Mesothelial cell of epicardium (in vitro differentiated cells): ENCODE results near the gene ADAMTS12. TPM values are rescaled to one million over a fixed set of nuclear protein-coding genes. Genes with fewer than 3 reads are reported as not detected.

Experiments used
- DNase-seq, 2 experiments: peaks; one replicate each; pipeline ENCODE4 v3.0.0; 2021; ENCODE audit warnings: low spot score in 2 of 2; ENCODE audit not compliant: unreplicated experiment in 2 of 2
- H3K27ac Mint-ChIP-seq: 2 replicates; pipeline ENCODE4 v1.8.0; 2021; ENCODE audit warnings: mixed read lengths
- H3K27me3 Mint-ChIP-seq: 2 replicates; pipeline ENCODE4 v1.8.0; 2021; ENCODE audit warnings: low read depth, mixed read lengths
- H3K36me3 Mint-ChIP-seq: 2 replicates; pipeline ENCODE4 v1.8.0; 2021; ENCODE audit warnings: mixed read lengths
- H3K4me1 Mint-ChIP-seq: 2 replicates; pipeline ENCODE4 v1.8.0; 2021; ENCODE audit warnings: mixed read lengths
- H3K4me3 Mint-ChIP-seq: 2 replicates; pipeline ENCODE4 v1.8.0; 2021; ENCODE audit warnings: mild to moderate bottlenecking, moderate library complexity, mixed read lengths
- H3K9me3 Mint-ChIP-seq: 2 replicates; pipeline ENCODE4 v1.8.0; 2021; ENCODE audit warnings: mixed read lengths
- total RNA-seq: library from RNA; stranded (reverse); gene quantifications from 3 replicates; pipeline ENCODE4 v1.2.1, GENCODE V29; 2021
- TF ChIP-seq, protein P1 (sequence below): fragments of 200-600 bp; sonication (generic); IDR thresholded peaks from one replicate; pipeline ENCODE4 v1.5.0; 2021; ENCODE audit warnings: antibody characterized with exemption; ENCODE audit not compliant: unreplicated experiment

Gene ADAMTS12
- total RNA-seq, 1 donor from 2014 or later: 14.0 TPM

DNA sequence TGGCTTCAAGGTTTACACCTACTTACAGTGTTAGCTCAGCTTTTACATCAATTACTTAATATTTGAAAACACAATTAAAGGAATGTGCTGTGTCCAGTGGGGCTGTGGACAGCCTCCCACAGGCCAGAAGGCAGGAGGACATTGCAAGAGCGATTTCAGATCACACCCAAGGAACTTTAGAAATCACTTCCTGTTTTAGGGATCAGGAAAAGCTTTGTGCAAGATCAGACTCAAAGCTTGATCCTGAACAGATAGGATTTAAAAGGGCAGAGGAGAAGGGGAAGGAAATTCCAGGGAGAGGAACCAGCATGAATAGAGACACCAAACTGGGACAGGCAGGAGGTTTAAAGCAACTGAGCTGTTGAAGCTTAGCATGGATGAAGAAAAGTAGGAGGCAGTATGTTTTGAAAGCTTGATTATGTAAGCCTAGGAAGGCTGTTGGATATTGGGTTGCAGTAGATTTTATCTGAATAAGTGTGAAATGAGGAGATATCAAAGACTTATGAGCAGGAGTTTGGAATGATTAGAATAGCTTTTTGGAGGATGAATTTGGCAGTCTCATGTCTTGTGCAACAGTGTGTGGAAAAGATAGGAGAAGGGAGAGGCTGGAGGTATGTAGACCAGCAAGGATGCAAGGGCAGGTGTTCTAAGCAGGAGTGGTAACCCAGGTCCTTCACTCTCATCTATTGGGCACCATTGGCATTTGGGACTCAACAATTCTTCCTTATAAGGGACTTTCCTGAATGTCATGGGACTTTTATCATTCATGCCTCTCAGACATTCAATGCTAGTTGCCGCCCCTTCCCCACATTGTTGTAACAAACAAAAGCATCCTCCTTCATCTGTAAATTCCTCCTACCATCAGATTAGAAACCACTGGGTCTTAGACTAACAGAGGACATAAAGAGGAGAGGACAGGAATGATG is 327.5 kb downstream of the ADAMTS12 start:
- no peak for DNase-seq
- no peaks in the 10 kb centered on the region for H3K36me3 Mint-ChIP-seq
- peaks cover 5% of the 10 kb centered on the region for H3K4me1 Mint-ChIP-seq
- no peak overlapping the region for H3K4me3 Mint-ChIP-seq
- no peaks in the 10 kb centered on the region for H3K27me3 Mint-ChIP-seq
- no peak overlapping the region for H3K27ac Mint-ChIP-seq
- TF ChIP-seq, protein P1, sequence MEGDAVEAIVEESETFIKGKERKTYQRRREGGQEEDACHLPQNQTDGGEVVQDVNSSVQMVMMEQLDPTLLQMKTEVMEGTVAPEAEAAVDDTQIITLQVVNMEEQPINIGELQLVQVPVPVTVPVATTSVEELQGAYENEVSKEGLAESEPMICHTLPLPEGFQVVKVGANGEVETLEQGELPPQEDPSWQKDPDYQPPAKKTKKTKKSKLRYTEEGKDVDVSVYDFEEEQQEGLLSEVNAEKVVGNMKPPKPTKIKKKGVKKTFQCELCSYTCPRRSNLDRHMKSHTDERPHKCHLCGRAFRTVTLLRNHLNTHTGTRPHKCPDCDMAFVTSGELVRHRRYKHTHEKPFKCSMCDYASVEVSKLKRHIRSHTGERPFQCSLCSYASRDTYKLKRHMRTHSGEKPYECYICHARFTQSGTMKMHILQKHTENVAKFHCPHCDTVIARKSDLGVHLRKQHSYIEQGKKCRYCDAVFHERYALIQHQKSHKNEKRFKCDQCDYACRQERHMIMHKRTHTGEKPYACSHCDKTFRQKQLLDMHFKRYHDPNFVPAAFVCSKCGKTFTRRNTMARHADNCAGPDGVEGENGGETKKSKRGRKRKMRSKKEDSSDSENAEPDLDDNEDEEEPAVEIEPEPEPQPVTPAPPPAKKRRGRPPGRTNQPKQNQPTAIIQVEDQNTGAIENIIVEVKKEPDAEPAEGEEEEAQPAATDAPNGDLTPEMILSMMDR: no peak
- H3K9me3 Mint-ChIP-seq: no peaks in the 10 kb centered on the region

DNA sequence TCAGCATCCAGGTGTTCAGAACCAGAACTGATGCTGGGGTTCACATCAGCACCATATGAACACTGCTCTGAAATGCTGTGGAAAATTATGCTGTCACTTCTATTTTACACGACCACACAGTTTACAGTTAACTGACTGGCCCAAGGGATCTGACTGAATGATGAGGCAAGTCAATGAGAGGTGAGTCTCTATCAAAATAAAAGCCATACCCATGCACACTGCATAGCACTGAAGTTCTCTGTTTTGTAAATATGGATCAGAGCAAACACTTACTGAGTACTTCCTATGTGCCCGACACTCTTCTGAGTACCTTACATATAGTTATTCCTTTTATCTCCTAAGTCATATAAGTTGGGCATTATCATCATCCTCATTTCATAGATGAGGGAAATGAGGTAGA is 328.3 kb downstream of the ADAMTS12 start:
- no peaks in the 10 kb centered on the region for H3K9me3 Mint-ChIP-seq
- no peaks in the 10 kb centered on the region for H3K36me3 Mint-ChIP-seq
- H3K4me3 Mint-ChIP-seq: no peak overlapping the region
- H3K4me1 Mint-ChIP-seq: peaks cover 5% of the 10 kb centered on the region
- no peak for DNase-seq
- no peak overlapping the region for H3K27ac Mint-ChIP-seq
- H3K27me3 Mint-ChIP-seq: no peaks in the 10 kb centered on the region
- TF ChIP-seq, protein P1: no peak

DNA sequence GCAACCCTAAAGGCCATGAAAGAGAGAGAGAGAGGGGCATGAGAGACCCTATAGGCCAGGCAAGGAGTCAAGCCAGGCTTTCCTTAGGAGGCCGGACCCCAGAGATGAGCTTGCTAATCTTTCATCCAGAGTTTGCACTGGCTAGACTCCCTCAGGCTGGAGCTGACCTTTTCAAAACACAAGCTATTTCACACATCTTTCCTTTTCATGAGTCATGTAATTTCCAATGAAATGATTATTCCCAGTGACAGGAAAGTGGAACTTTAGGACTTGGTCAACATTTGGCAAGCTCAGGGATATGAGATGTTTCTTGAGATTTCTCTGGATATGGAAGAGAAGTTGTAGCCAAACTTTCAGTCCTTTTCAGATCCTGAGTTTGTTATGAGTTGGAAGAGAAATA is 333.3 kb downstream of the ADAMTS12 start:
- H3K4me3 Mint-ChIP-seq: no peak overlapping the region
- DNase-seq: no peak

DNA sequence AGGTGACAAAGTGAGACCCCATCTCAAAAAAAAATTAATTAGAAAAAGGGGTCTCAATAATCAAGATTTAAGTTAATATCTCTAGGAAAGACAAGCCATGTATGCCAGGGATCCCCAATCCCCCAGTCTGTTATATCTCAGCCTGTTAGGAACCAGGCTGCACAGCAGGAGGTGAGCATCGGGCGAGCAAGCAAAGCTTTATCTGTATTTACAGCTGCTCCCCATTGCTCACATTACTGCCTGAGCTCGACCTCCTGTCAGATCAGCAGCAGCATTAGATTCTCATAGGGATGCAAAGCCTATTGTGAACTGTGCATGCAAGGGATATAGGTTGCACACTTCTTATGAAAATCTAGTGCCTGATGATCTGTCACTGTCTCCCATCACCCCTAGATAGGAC is 334.2 kb downstream of the ADAMTS12 start:
- Mint-ChIP-seq H3K27ac (no peak overlapping the region), H3K36me3 (peaks cover 3% of the 10 kb centered on the region), H3K4me3 (no peak overlapping the region), H3K4me1 (peaks cover 5% of the 10 kb centered on the region), H3K27me3 (no peaks in the 10 kb centered on the region), H3K9me3 (peaks cover 4% of the 10 kb centered on the region)
- TF ChIP-seq, protein P1: no peak
- DNase-seq: no peak

More for the DNA sequence above, 333.3 kb downstream of the ADAMTS12 start:
- H3K9me3 Mint-ChIP-seq: no peaks in the 10 kb centered on the region
- H3K27me3 Mint-ChIP-seq: no peaks in the 10 kb centered on the region
- H3K27ac Mint-ChIP-seq: no peak overlapping the region
- peaks cover 5% of the 10 kb centered on the region for H3K4me1 Mint-ChIP-seq
- TF ChIP-seq, protein P1: no peak
- no peaks in the 10 kb centered on the region for H3K36me3 Mint-ChIP-seq

DNA sequence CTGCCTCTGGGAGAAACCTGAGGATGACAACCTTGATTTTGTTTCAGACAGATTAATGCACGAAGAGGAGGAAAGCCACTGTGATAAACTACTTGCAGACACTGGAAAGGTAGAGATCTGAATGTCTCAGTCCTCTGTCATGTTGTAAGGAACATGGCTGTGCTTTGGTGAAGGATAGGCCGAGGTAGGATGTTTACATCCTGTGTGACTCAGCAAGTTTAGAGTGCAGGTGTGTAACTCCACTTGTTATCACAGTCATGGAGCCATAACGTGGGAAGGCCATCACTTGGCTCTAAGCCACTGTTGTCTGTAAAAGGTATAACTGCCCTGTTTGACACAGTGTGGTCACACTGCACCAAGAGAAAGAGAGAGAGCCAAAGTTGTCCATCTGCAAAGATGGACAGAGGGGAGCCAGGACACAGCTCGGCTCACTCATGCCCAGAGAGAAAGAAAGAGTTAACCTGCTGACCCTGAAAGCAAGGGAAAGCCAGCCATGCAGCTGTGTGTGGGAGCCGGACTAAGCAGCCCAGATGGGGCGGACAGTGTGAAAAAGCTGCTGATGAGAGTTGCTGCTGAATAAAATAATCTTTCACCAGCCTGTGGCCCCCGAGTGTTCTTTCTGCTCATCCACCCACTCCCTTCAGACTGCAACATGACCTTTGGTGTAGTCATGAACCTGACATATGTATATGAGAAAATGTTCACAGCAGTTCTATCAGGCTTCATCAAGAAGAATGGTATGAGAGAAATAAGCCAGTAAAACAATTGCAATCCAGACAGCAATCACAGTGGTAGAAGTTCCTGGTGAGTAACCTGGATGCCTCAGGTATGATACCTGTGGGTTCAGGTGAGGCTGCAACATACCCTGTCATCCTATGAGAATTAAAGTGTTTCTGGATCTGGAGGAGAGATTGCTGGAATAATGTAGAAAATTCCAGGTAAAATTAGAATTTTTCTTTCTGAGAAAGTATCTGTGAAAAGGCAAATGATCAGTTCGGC is 335.2 kb downstream of the ADAMTS12 start:
- DNase-seq: no peak
- Mint-ChIP-seq H3K36me3 (peaks cover 3% of the 10 kb centered on the region), H3K27me3 (no peaks in the 10 kb centered on the region), H3K4me1 (peaks cover 5% of the 10 kb centered on the region), H3K9me3 (peaks cover 8% of the 10 kb centered on the region), H3K27ac (no peak overlapping the region), H3K4me3 (no peak overlapping the region)
- TF ChIP-seq, protein P1: no peak
